ENCODE measurements around the gene CLIC4.

DNA sequence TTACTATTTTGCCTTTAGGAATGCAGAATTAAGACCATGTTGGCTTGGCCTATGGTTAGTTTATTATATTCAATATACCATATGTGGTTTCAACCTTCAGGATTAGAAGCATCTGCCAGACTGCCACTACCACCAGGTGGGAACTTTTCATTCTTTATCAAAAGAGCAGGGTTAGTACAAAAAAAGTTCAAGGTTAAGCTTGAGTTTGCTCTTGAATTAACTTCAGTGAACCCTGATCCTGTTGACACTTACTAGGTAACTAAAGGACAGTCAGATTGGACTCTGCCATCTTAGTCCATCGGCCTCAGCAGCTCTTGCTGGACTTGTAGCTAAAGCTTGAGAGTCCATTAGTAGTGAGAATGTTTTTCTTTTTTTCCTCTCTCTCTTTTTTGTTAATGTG is 22.1 kb downstream of the CLIC4 start:
- TF ChIP-seq, protein P1, sequence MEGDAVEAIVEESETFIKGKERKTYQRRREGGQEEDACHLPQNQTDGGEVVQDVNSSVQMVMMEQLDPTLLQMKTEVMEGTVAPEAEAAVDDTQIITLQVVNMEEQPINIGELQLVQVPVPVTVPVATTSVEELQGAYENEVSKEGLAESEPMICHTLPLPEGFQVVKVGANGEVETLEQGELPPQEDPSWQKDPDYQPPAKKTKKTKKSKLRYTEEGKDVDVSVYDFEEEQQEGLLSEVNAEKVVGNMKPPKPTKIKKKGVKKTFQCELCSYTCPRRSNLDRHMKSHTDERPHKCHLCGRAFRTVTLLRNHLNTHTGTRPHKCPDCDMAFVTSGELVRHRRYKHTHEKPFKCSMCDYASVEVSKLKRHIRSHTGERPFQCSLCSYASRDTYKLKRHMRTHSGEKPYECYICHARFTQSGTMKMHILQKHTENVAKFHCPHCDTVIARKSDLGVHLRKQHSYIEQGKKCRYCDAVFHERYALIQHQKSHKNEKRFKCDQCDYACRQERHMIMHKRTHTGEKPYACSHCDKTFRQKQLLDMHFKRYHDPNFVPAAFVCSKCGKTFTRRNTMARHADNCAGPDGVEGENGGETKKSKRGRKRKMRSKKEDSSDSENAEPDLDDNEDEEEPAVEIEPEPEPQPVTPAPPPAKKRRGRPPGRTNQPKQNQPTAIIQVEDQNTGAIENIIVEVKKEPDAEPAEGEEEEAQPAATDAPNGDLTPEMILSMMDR (IDR thresholded peaks at IDR 0.05 in 8 of 11, conservative IDR thresholded peaks at IDR 0.05 in 3 of 11), result no peak
- TF ChIP-seq POLR2A (IDR thresholded peaks at IDR 0.05), result no peak

Measured in spleen (tissue), 7 donors.